Kidney (tissue), 14 donors: ENCODE data around the gene TGFBR3. TPM values are rescaled to one million over a fixed set of nuclear protein-coding genes. Genes with fewer than 3 reads are reported as not detected.

Experiments used
- DNase-seq, 5 donors: peaks; one replicate each; pipeline ENCODE4 v3.0.0-alpha.2; 2013 to 2020
- FAIRE-seq: peaks from 2 replicates; lab custom pipeline; 2012; peaks lifted over from hg19 to GRCh38; lab: Jason Lieb, UNC
- H3K27ac ChIP-seq, 2 donors: one replicate each; pipeline ENCODE4 v1.7.0; 2013; ENCODE audit warnings: low read depth in 2 of 2, low read length in 2 of 2, inconsistent platforms in 1 of 2
- H3K27me3 ChIP-seq: one replicate; pipeline ENCODE4 v1.7.1; 2013; ENCODE audit warnings: low read length, inconsistent platforms; ENCODE audit not compliant: control insufficient read depth, insufficient read depth
- H3K36me3 ChIP-seq, 3 donors: one replicate each; pipeline versions ENCODE4 v1.7.0 to v1.7.1; 2013; ENCODE audit warnings: low read length in 3 of 3, control low read depth in 1 of 3, inconsistent platforms in 1 of 3; ENCODE audit not compliant: insufficient read depth in 3 of 3, control insufficient read depth in 2 of 3
- H3K4me1 ChIP-seq, 3 donors: one replicate each; pipeline versions ENCODE4 v1.7.0 to v1.7.1; 2013; ENCODE audit warnings: low read length in 3 of 3, inconsistent platforms in 1 of 3, low read depth in 1 of 3; ENCODE audit not compliant: control insufficient read depth in 2 of 3, insufficient read depth in 2 of 3
- H3K4me3 ChIP-seq, 3 donors: one replicate each; pipeline versions ENCODE4 v1.7.0 to v1.8.1; 2013; ENCODE audit warnings: low read length in 3 of 3, control low read depth in 1 of 3, inconsistent platforms in 1 of 3
- H3K9ac ChIP-seq, 3 donors: one replicate each; pipeline versions ENCODE4 v1.7.0 to v1.7.1; 2013; ENCODE audit warnings: low read length in 3 of 3, control low read depth in 1 of 3, inconsistent platforms in 1 of 3
- H3K9me3 ChIP-seq, 3 donors: one replicate each; pipeline versions ENCODE4 v1.7.0 to v1.7.1; 2013; ENCODE audit warnings: low read length in 3 of 3, control low read depth in 1 of 3, inconsistent platforms in 1 of 3; ENCODE audit not compliant: control insufficient read depth in 2 of 3, insufficient read depth in 1 of 3
- CTCF ChIP-seq: IDR thresholded peaks from 3 replicates; pipeline ENCODE4 v1.5.1; 2012; ENCODE audit warnings: mild to moderate bottlenecking, moderate library complexity, borderline replicate concordance; ENCODE audit not compliant: insufficient read depth; ENCODE audit errors: extremely low read depth
- intact Hi-C: fragments of 100-400 bp; cut with DNase I; formaldehyde crosslinking; loops from one replicate; pipeline ENCODE4 v1.11.1; 2022
- polyA plus RNA-seq: library from polyadenylated mRNA; stranded (reverse); fragments of 350-450 nt; fragmentation: Illumina TruSeq; extraction: RNeasy Lipid Tissue Mini Kit (QIAGEN cat#74804); gene quantifications from one replicate; pipeline ENCODE4 v1.2.3, GENCODE V29; 2014; ENCODE audit warnings: low read depth, low replicate concordance; ENCODE audit not compliant: insufficient read depth
- total RNA-seq: library from RNA; stranded (reverse); fragmentation: NEBNext Ultra II Directional; extraction: Animal tissue kit (Norgen Biotek cat#: 25700); gene quantifications from one replicate; pipeline ENCODE4 v1.2.1, GENCODE V29; 2021
- donor health status: control.
- donor health status: control.
- donor health status: control.
- donor health status: control.
- donor health status: control.
- donor health status: DM: yes; HTN: yes; CAD: no.
- donor health status: Normal renal cell carcinoma (clear cell type).

The TGFBR3 gene
- total and polyA plus RNA-seq, 2 donors from 2014 or later: 15.8 to 57.9 TPM

GRCh38 chr1:91816031-91816430 is 69.9 kb downstream of the TGFBR3 start:
- intact Hi-C loops: no loop called here
- Histone ChIP-seq H3K4me3 (no peak overlapping the region), H3K9me3 (no peaks in the 10 kb centered on the region), H3K9ac (peak overlapping the region in 1 of 3 donors; percentile 42), H3K4me1 (peaks cover 9 to 44% (median 12%) of the 10 kb centered on the region in 3 donors), H3K27me3 (no peaks in the 10 kb centered on the region), H3K27ac (peak overlapping the region; percentile 68 to 75), H3K36me3 (no peaks in the 10 kb centered on the region)
- peak; percentile 87 for FAIRE-seq
- no peak for TF ChIP-seq CTCF
- DNase-seq: peak in 2 of 5 donors; percentile 35 to 65

- Histone ChIP-seq H3K9ac (no peak overlapping the region), H3K27ac (peak overlapping the region in 1 of 2 donors; percentile 32), H3K4me3 (no peak overlapping the region), H3K27me3 (no peaks in the 10 kb centered on the region), H3K4me1 (peaks cover 8 to 42% (median 10%) of the 10 kb centered on the region in 3 donors), H3K9me3 (no peaks in the 10 kb centered on the region), H3K36me3 (no peaks in the 10 kb centered on the region)
- no peak for TF ChIP-seq CTCF
- intact Hi-C loops: no loop called here
- FAIRE-seq (no peak), DNase-seq (no peak)
These were observed 71.5 kb downstream of the TGFBR3 start for GRCh38 chr1:91814448-91814847.

DNA sequence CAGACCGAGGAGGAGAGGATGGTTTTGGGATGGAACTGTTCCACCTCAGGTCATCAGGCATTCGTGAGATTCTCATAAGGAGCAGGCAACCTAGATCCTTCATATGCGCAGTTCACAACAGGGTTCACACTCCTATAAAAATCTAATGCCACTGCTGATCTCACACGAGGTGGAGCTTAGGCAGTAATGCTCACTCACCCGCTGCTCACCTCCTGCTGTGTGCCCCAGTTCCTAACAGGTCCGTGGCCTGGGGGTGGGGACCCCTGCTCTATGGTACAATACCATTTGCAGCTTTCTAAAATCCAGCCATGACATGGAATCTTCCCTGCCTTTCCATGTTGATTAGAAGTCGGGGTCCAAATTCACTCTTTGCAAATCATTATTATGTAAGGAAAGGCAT is 72.1 kb downstream of the TGFBR3 start:
- TF ChIP-seq CTCF: no peak
- Histone ChIP-seq H3K36me3 (no peaks in the 10 kb centered on the region), H3K9me3 (no peaks in the 10 kb centered on the region), H3K27me3 (no peaks in the 10 kb centered on the region), H3K27ac (peak overlapping the region; percentile 32 to 44), H3K4me1 (peaks cover 7 to 40% (median 10%) of the 10 kb centered on the region in 3 donors), H3K4me3 (no peak overlapping the region), H3K9ac (no peak overlapping the region)
- intact Hi-C loops: no loop called here
- DNase-seq: no peak
- no peak for FAIRE-seq
